Pancreas (tissue), 10 donors: Measurements from ENCODE around the gene ABCC11. TPM values are rescaled to one million over a fixed set of nuclear protein-coding genes. Genes with fewer than 3 reads are reported as not detected.

Experiments used
- ATAC-seq, 4 donors: fragments of 200-7000 bp; cut with Tn5 transposase; one replicate each; pipeline versions ENCODE4 v1.8.0 to v1.9.1; 2020; ENCODE audit warnings: mild to moderate bottlenecking in 4 of 4, moderate library complexity in 4 of 4
- DNase-seq, 6 donors: peaks; one replicate each; pipeline ENCODE4 v3.0.0-alpha.2; 2020
- FAIRE-seq: peaks from 2 replicates; lab custom pipeline; 2012; peaks lifted over from hg19 to GRCh38; lab: Jason Lieb, UNC
- H3K27ac ChIP-seq, 4 donors: fragments of 200-600 bp; sonication (generic); 1 replicate in 3 of 4; 2 replicates in 1 of 4; pipeline versions ENCODE4 v1.5.0 to v1.8.0; 2020
- H3K27me3 ChIP-seq, 4 donors: fragments of 200-600 bp; one replicate each; pipeline ENCODE4 v1.8.0; 2021
- H3K36me3 ChIP-seq, 3 donors: fragments of 200-600 bp; sonication (generic) in 1 of 3; one replicate each; pipeline versions ENCODE4 v1.5.0 to v1.8.0; 2020 to 2021
- H3K4me1 ChIP-seq, 3 donors: fragments of 200-600 bp; one replicate each; pipeline ENCODE4 v1.8.0; 2021
- H3K4me3 ChIP-seq, 4 donors: fragments of 200-600 bp; sonication (generic) in 2 of 4; one replicate each; pipeline versions ENCODE4 v1.5.0 to v1.8.0; 2020 to 2021
- H3K9me3 ChIP-seq, 4 donors: fragments of 200-600 bp; one replicate each; pipeline ENCODE4 v1.8.0; 2021
- CTCF ChIP-seq, 4 donors: fragments of 200-600 bp; sonication (generic) in 3 of 4; IDR thresholded peaks; one replicate each; pipeline versions ENCODE4 v1.5.0 to v1.8.0; 2021; ENCODE audit warnings: antibody characterized with exemption in 4 of 4
- WGBS, 2 donors: extraction: QIAGEN DNeasy Blood & Tissue Kit; methylation state at CpG; one replicate each; pipeline ENCODE4 v1.1.7; 2013; 5-methylcytosine and 5-hydroxymethylcytosine counted together
- intact Hi-C, 3 donors: fragments of 100-400 bp; cut with DNase I; formaldehyde crosslinking; loops; one replicate each; pipeline versions ENCODE4 v1.11.1 to v1.14.2; 2022
- polyA plus RNA-seq, 2 donors: library from polyadenylated mRNA; stranded (reverse); fragments of 200-250 nt; gene quantifications; one replicate each; pipeline ENCODE4 v1.2.3, GENCODE V29; 2013
- total RNA-seq, 6 donors: library from RNA; stranded (reverse); fragmentation: NEBNext Ultra II Directional in 4 of 6; extraction: Animal tissue kit (Norgen Biotek cat#: 25700) in 4 of 6; gene quantifications; one replicate each; pipeline versions ENCODE4 v1.2.1 to v1.2.4, GENCODE V29; 2021 to 2023
- donor health status: healthy with polysubstance abuse.
- donor health status: DM: no; HTN: no; CAD: no; lungs with moderate emphysema.
- donor health status: DM: no; HTN: no; CAD: no.
- donor health status: control.
- donor health status: control.
- donor health status: Bipolar disorder and iron deficiency.
- donor health status: DM: yes; HTN: yes; CAD: no.
- donor health status: DM: no; HTN: no; CAD: no.
- donor health status: DM: no; HTN: no; CAD: no.
- donor health status: DM: yes; HTN: yes; CAD: no.

The ABCC11 gene
- total and polyA plus RNA-seq, 8 donors, result 0.11 to 0.41 (median 0.26) TPM; not detected in 1

- WGBS, 2 donors, result 90 to 94% methylated on average over 5 of the region's 5 CpGs
- ATAC-seq (no peak), DNase-seq (no peak), FAIRE-seq (no peak)
- Histone ChIP-seq H3K27me3 (no peaks in the 10 kb centered on the region), H3K4me1 (no peaks in the 10 kb centered on the region), H3K36me3 (no peaks in the 10 kb centered on the region), H3K4me3 (no peak overlapping the region), H3K9me3 (no peaks in the 10 kb centered on the region), H3K27ac (no peak overlapping the region)
- intact Hi-C loops, result no loop called here
- no peak for TF ChIP-seq CTCF (IDR thresholded peaks at IDR 0.05)
Measured at GRCh38 chr16:48121276-48121675, 126.1 kb downstream of the ABCC11 start.

- FAIRE-seq (no peak), ATAC-seq (no peak), DNase-seq (no peak)
- no peak for TF ChIP-seq CTCF (IDR thresholded peaks at IDR 0.05)
- Histone ChIP-seq H3K27ac (no peak overlapping the region), H3K4me1 (no peaks in the 10 kb centered on the region), H3K36me3 (no peaks in the 10 kb centered on the region), H3K9me3 (no peaks in the 10 kb centered on the region), H3K27me3 (no peaks in the 10 kb centered on the region), H3K4me3 (no peak overlapping the region)
- intact Hi-C loops, result no loop called here
- WGBS, 2 donors, result 92 to 93% methylated on average over 2 of the region's 2 CpGs
Measured at GRCh38 chr16:48118841-48119240, 128.5 kb downstream of the ABCC11 start.

- FAIRE-seq, result no peak
- 68 to 70% methylated on average over 22 of the region's 22 CpGs for WGBS, 2 donors
- Histone ChIP-seq H3K27ac (no peak overlapping the region), H3K4me3 (no peak overlapping the region), H3K9me3 (no peaks in the 10 kb centered on the region), H3K4me1 (no peaks in the 10 kb centered on the region), H3K36me3 (no peaks in the 10 kb centered on the region), H3K27me3 (no peaks in the 10 kb centered on the region)
- ATAC-seq, result peak in 3 of 4 donors; percentile 42 to 63 (median 50)
- TF ChIP-seq CTCF (IDR thresholded peaks at IDR 0.05), result peak; percentile 19 to 43 (median 41)
- intact Hi-C loops, result no loop called here
- DNase-seq, result peak in 4 of 6 donors; percentile 37 to 73 (median 64)
Measured at GRCh38 chr16:48117217-48118105, 129.9 kb downstream of the ABCC11 start.

Other genes starting within 250 kb of the ABCC11 start
- gene ABCC12, start 91.5 kb downstream of the ABCC11 start, total RNA-seq, result not detected
- not detected for gene ABCC12, start 91.5 kb downstream of the ABCC11 start, polyA plus RNA-seq
- 10 to 100 TPM; 31.6 to 45.0 (median 41.6) TPM for gene LONP2, start 3.2 kb downstream of the ABCC11 start, total RNA-seq
- 10 to 100 TPM; 31.4 to 49.1 TPM for gene LONP2, start 3.2 kb downstream of the ABCC11 start, polyA plus RNA-seq
- gene SIAH1, start 137.9 kb upstream of the ABCC11 start, total RNA-seq, result 10 to 100 TPM in 3 of 6 donors, 1 to 10 TPM in 3; 7.2 to 13.2 (median 9.8) TPM
- gene SIAH1, start 137.9 kb upstream of the ABCC11 start, polyA plus RNA-seq, result 10 to 100 TPM in 1 of 2 donors, 1 to 10 TPM in 1; 6.0 to 10.7 TPM